ENCODE data around the gene ETS1.
A peak's percentile ranks its signal among the peaks of the same experiment; 100 is the strongest.

The ETS1 gene

GRCh38 chr11:128615612-128616011 is 28.3 kb upstream of the ETS1 start:
- no peak overlapping the region for H3K4me3 Mint-ChIP-seq
- H3K9me3 Mint-ChIP-seq: no peaks in the 10 kb centered on the region
- peaks cover 51% of the 10 kb centered on the region for H3K27me3 Mint-ChIP-seq (ENCODE audit: low read depth, poor library complexity)
- H3K27ac Mint-ChIP-seq: peak overlapping the region; percentile 68
- H3K4me1 Mint-ChIP-seq: peaks cover 74% of the 10 kb centered on the region
- DNase-seq: no peak
- no peak for TF ChIP-seq CTCF (IDR thresholded peaks at IDR 0.05)
- no peaks in the 10 kb centered on the region for H3K36me3 Mint-ChIP-seq (ENCODE audit: low read depth)

- no peak for TF ChIP-seq CTCF (IDR thresholded peaks at IDR 0.05)
- Mint-ChIP-seq H3K4me3 (peak overlapping the region; percentile 5), H3K27ac (peak overlapping the region; percentile 60), H3K36me3 (ENCODE audit: low read depth) (no peaks in the 10 kb centered on the region), H3K4me1 (peaks cover 73% of the 10 kb centered on the region), H3K27me3 (ENCODE audit: low read depth, poor library complexity) (peaks cover 48% of the 10 kb centered on the region), H3K9me3 (no peaks in the 10 kb centered on the region)
- no peak for DNase-seq
These were observed 27.7 kb upstream of the ETS1 start for GRCh38 chr11:128615076-128615475.

- Mint-ChIP-seq H3K9me3 (no peaks in the 10 kb centered on the region), H3K4me1 (peaks cover 71% of the 10 kb centered on the region), H3K27me3 (ENCODE audit: low read depth, poor library complexity) (peaks cover 40% of the 10 kb centered on the region), H3K36me3 (ENCODE audit: low read depth) (no peaks in the 10 kb centered on the region), H3K4me3 (no peak overlapping the region), H3K27ac (no peak overlapping the region)
- DNase-seq: no peak
- TF ChIP-seq CTCF (IDR thresholded peaks at IDR 0.05): no peak
These were observed 26.7 kb upstream of the ETS1 start for GRCh38 chr11:128614026-128614425.

- Mint-ChIP-seq H3K4me3 (no peak overlapping the region), H3K9me3 (no peaks in the 10 kb centered on the region), H3K4me1 (peaks cover 68% of the 10 kb centered on the region), H3K27ac (no peak overlapping the region), H3K36me3 (ENCODE audit: low read depth) (no peaks in the 10 kb centered on the region), H3K27me3 (ENCODE audit: low read depth, poor library complexity) (peaks cover 41% of the 10 kb centered on the region)
- TF ChIP-seq CTCF (IDR thresholded peaks at IDR 0.05): no peak
- no peak for DNase-seq
These were observed 26.1 kb upstream of the ETS1 start for GRCh38 chr11:128613300-128613995.

GRCh38 chr11:128610721-128611617 is 23.6 kb upstream of the ETS1 start:
- H3K36me3 Mint-ChIP-seq (ENCODE audit: low read depth): no peaks in the 10 kb centered on the region
- no peak for DNase-seq
- peaks cover 45% of the 10 kb centered on the region for H3K4me1 Mint-ChIP-seq
- peak overlapping the region; percentile 47 for H3K4me3 Mint-ChIP-seq
- H3K27ac Mint-ChIP-seq: peak overlapping the region; percentile 84
- TF ChIP-seq CTCF (IDR thresholded peaks at IDR 0.05): no peak
- no peaks in the 10 kb centered on the region for H3K9me3 Mint-ChIP-seq
- H3K27me3 Mint-ChIP-seq (ENCODE audit: low read depth, poor library complexity): peaks cover 38% of the 10 kb centered on the region

All from nephron progenitor cell (in vitro differentiated cells).